ENCODE results near the gene LSAMP. TPM values are rescaled to one million over a fixed set of nuclear protein-coding genes. Genes with fewer than 3 reads are reported as not detected.

The LSAMP gene
- total and polyA plus RNA-seq, 2 of the 13 experiments (the other 11 are each of a cell fraction or from before 2014, with no cell fraction given), result not detected

DNA sequence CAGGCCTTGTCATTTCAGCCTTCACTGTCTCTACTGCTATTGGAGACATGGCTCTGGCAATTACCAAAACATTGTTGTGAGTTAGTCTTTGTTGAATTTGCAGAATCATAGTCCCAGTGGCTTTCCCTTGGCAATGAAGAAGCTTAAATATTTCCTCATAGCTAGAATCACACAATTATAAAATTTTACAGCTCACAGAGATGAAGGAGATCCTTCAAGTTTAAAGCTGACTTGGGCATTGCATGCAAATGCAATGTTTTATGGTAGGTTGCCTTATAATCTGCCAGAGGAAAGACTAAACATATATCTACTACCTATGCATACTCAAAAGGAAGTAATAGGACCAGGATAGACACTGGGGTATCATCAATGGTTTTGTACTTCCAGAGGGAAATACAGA, 90.9 kb downstream of the LSAMP start:
- Histone ChIP-seq H3K4me3 (replicated peaks in 1 of 3; ENCODE audit: insufficient read depth in 1 of 3, low read depth in 2 of 3, low read length in 3 of 3) (no peak overlapping the region), H4K20me1 (ENCODE audit: insufficient read depth, low read length) (no peaks in the 10 kb centered on the region), H3K27me3 (ENCODE audit: control insufficient read depth in 1 of 2, insufficient read depth in 2 of 2, low read length in 2 of 2) (no peaks in the 10 kb centered on the region), H2AFZ (ENCODE audit: low read length) (no peak overlapping the region), H3K4me1 (ENCODE audit: insufficient read depth, low read length) (no peaks in the 10 kb centered on the region), H3K4me2 (ENCODE audit: low read depth, low read length) (no peak overlapping the region), H3K36me3 (replicated peaks in 1 of 2; ENCODE audit: control insufficient read depth in 1 of 2, insufficient read depth in 2 of 2, low read length in 2 of 2) (no peaks in the 10 kb centered on the region), H3K27ac (ENCODE audit: extremely low read length, insufficient read depth, low read length) (no peak overlapping the region), H3K9ac (ENCODE audit: insufficient read depth, low read depth, low read length) (no peak overlapping the region), H3K79me2 (ENCODE audit: insufficient read depth, low read length) (no peaks in the 10 kb centered on the region), H3K9me3 (ENCODE audit: low read length) (no peaks in the 10 kb centered on the region)
- no peak for TF ChIP-seq ZNF883 (CRISPR knock-in tag; IDR thresholded peaks at IDR 0.05; ENCODE audit: not compliant biosample characterization)
- no peak for TF ChIP-seq SP5 (CRISPR knock-in tag; IDR thresholded peaks at IDR 0.05; ENCODE audit: borderline replicate concordance, low read depth)
- POLR2A ChIA-PET, result no interaction called here
- CTCF ChIA-PET (ENCODE audit: low intra/inter-chr PET ratio, low total read pairs), result no interaction called here
- intact Hi-C loops (cut with micrococcal nuclease; ENCODE audit: unreplicated experiment) (no loop called here), in situ Hi-C loops (cut with HindIII; ENCODE audit: extremely low pct_ligation_motif_present, low pct_unique_long_range_greater_than_20kb) (no loop called here)
- no peak for FAIRE-seq
- ATAC-seq, result no peak
- DNase-seq (ENCODE audit: low spot score), result no peak
- no TSS peak for BruUV-seq (replicated peaks)

DNA sequence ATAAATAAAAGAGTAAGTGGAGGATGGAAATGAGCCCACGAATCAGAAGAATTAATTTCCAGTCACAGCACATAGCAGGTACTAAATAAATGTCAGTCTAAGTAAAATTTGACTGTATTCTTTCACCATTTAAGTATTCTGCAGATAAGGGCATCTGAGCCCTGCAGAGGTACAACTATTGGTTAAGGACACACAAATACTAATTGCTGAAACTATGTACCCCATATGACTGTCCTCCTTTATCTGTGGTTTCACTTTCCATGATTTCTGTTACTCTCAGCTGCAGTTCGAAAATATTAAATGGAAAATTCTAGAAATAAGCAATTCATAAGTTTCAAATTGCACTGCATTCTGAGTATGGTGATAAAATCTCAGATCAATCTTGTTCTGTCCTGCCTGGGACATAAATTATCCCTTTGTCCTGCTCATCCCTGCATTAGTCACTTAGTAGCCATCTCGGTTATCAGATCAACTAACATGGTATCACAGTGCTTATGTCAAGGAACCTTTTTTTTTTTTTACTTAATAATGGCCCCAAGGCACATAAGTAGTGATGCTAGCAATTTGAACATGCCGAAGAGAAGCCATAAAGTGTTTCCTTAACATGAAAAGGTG, 95.1 kb downstream of the LSAMP start:
- no peak for DNase-seq (ENCODE audit: low spot score)
- H3K4me1 ChIP-seq (ENCODE audit: insufficient read depth, low read length), result no peaks in the 10 kb centered on the region
- intact Hi-C loops (cut with micrococcal nuclease; ENCODE audit: unreplicated experiment) (no loop called here), in situ Hi-C loops (cut with HindIII; ENCODE audit: extremely low pct_ligation_motif_present, low pct_unique_long_range_greater_than_20kb) (no loop called here)
- H2AFZ ChIP-seq (ENCODE audit: low read length), result no peak overlapping the region
- H3K27me3 ChIP-seq (ENCODE audit: control insufficient read depth in 1 of 2, insufficient read depth in 2 of 2, low read length in 2 of 2), result no peaks in the 10 kb centered on the region; a peak in 1 of 5 replicates
- H4K20me1 ChIP-seq (ENCODE audit: insufficient read depth, low read length), result no peaks in the 10 kb centered on the region
- no peak overlapping the region for H3K9ac ChIP-seq (ENCODE audit: insufficient read depth, low read depth, low read length)
- FAIRE-seq, result no peak
- H3K4me3 ChIP-seq (replicated peaks in 1 of 3; ENCODE audit: insufficient read depth in 1 of 3, low read depth in 2 of 3, low read length in 3 of 3), result no peak overlapping the region
- ATAC-seq, result no peak
- ChIA-PET CTCF (ENCODE audit: low intra/inter-chr PET ratio, low total read pairs) (no interaction called here), POLR2A (no interaction called here)
- under 1% methylated on average over 4 of the region's 4 CpGs for WGBS (ENCODE audit: low lambda C conversion rate)
- H3K79me2 ChIP-seq (ENCODE audit: insufficient read depth, low read length), result no peaks in the 10 kb centered on the region
- H3K4me2 ChIP-seq (ENCODE audit: low read depth, low read length), result no peak overlapping the region
- no peak overlapping the region for H3K27ac ChIP-seq (ENCODE audit: extremely low read length, insufficient read depth, low read length)
- no peaks in the 10 kb centered on the region for H3K36me3 ChIP-seq (replicated peaks in 1 of 2; ENCODE audit: control insufficient read depth in 1 of 2, insufficient read depth in 2 of 2, low read length in 2 of 2)
- no peaks in the 10 kb centered on the region for H3K9me3 ChIP-seq (ENCODE audit: low read length)
- BruUV-seq (replicated peaks), result no TSS peak
- TF ChIP-seq, protein P1, sequence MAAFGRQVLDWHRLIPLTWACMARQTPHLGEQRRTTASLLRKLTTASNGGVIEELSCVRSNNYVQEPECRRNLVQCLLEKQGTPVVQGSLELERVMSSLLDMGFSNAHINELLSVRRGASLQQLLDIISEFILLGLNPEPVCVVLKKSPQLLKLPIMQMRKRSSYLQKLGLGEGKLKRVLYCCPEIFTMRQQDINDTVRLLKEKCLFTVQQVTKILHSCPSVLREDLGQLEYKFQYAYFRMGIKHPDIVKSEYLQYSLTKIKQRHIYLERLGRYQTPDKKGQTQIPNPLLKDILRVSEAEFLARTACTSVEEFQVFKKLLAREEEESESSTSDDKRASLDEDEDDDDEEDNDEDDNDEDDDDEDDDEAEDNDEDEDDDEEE (CRISPR knock-in tag; IDR thresholded peaks at IDR 0.05), result no peak
- TF ChIP-seq ZNF816 (CRISPR knock-in tag; IDR thresholded peaks at IDR 0.05; ENCODE audit: borderline replicate concordance), result no peak
- no peak for TF ChIP-seq IRX3 (CRISPR knock-in tag; IDR thresholded peaks at IDR 0.05; ENCODE audit: borderline replicate concordance, low read depth)
- TF ChIP-seq RNF2 (conservative IDR thresholded peaks at IDR 0.05; ENCODE audit: low read depth), result no peak

All from HepG2 (cell line).